ENCODE measurements around the gene YBX1. TPM values are rescaled to one million over a fixed set of nuclear protein-coding genes. Genes with fewer than 3 reads are reported as not detected.

YBX1 gene
- total RNA-seq, 4 donors from 2014 or later, result 227 to 358 (median 293) TPM

DNA sequence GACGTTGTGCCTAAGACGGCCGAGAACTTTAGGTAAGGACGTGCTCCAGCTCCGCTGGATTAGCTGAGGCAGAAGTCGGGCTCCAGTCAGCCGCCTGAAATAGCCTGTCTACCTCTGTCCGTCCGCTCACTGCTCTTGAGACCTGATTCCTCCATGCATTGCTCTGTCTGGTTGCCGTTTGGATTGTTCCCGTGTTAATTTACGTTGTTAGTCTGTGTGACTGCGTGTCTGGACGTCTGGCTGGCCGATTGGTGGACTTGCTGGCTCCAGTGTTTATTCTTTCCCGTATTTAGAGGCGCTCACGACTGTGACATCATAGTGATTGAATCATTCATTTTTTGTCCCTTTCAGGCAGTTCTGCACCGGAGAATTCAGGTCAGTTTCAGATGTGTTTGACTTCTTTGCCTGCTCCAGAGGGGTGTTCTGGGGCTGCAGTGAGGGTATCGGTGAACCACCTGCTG lies 23.3 kb upstream of the YBX1 start:
- no peak for DNase-seq (ENCODE audit: low spot score in 2 of 2)
- TF ChIP-seq POLR2A (IDR thresholded peaks at IDR 0.05), result no peak
- TF ChIP-seq, protein P1, sequence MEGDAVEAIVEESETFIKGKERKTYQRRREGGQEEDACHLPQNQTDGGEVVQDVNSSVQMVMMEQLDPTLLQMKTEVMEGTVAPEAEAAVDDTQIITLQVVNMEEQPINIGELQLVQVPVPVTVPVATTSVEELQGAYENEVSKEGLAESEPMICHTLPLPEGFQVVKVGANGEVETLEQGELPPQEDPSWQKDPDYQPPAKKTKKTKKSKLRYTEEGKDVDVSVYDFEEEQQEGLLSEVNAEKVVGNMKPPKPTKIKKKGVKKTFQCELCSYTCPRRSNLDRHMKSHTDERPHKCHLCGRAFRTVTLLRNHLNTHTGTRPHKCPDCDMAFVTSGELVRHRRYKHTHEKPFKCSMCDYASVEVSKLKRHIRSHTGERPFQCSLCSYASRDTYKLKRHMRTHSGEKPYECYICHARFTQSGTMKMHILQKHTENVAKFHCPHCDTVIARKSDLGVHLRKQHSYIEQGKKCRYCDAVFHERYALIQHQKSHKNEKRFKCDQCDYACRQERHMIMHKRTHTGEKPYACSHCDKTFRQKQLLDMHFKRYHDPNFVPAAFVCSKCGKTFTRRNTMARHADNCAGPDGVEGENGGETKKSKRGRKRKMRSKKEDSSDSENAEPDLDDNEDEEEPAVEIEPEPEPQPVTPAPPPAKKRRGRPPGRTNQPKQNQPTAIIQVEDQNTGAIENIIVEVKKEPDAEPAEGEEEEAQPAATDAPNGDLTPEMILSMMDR (IDR thresholded peaks at IDR 0.05), result no peak
- intact Hi-C loops (cut with DNase I; ENCODE audit: low total_unique reads), result no loop called here
- H3K4me3 ChIP-seq (ENCODE audit: low read depth, poor library complexity, severe bottlenecking), result peak overlapping the region; percentile 65
- WGBS, 2 donors, result 6 to 10% methylated on average over 11 to 20 of the region's 20 CpGs

DNA sequence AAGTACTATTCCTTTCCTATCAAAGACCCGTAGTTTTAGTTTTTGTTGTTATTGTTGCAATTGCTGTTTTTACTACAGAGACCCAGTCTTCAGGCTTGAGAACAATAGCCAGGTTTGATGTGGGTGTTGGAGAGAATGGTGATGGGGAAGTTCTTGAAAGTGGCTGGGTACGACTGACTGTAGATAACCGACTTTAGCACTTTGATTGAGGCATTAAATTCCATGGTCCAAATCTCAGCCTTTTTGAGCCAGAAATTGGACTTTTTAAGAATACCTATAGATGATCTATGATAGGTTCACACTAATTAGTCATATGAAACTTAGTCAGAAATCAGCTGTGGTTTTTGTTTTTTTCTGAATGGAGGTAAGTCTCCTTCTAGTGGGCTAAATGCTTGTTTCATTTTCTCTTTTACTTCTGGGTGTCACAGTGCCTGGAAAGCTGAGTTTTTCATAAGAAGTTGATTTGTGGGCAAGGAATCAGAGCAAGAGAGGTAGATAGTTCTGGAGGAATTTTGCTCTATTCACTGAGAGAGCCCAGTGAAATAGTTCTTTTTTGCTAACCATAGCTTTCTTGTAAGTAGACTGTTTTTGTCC lies 21.2 kb upstream of the YBX1 start:
- no peak for DNase-seq (ENCODE audit: low spot score in 2 of 2)
- 92% methylated on average over 3 of the region's 3 CpGs for WGBS, 2 donors
- intact Hi-C loops (cut with DNase I; ENCODE audit: low total_unique reads), result no loop called here
- no peak overlapping the region for H3K4me3 ChIP-seq (ENCODE audit: low read depth, poor library complexity, severe bottlenecking)
- TF ChIP-seq, protein P1 (IDR thresholded peaks at IDR 0.05), result no peak
- no peak for TF ChIP-seq POLR2A (IDR thresholded peaks at IDR 0.05)

- no peak for TF ChIP-seq POLR2A (IDR thresholded peaks at IDR 0.05)
- TF ChIP-seq, protein P1 (IDR thresholded peaks at IDR 0.05), result no peak
- WGBS, 2 donors, result 86 to 94% methylated on average over 3 of the region's 3 CpGs
- no peak overlapping the region for H3K4me3 ChIP-seq (ENCODE audit: low read depth, poor library complexity, severe bottlenecking)
- DNase-seq (ENCODE audit: low spot score in 2 of 2), result no peak
- intact Hi-C loops (cut with DNase I; ENCODE audit: low total_unique reads), result no loop called here
Observed at GRCh38 chr1:42669936-42670335, 12.3 kb upstream of the YBX1 start.

- TF ChIP-seq POLR2A (IDR thresholded peaks at IDR 0.05), result no peak
- TF ChIP-seq, protein P1 (IDR thresholded peaks at IDR 0.05), result no peak
- H3K4me3 ChIP-seq (ENCODE audit: low read depth, poor library complexity, severe bottlenecking), result no peak overlapping the region
- WGBS, 2 donors, result 96 to 98% methylated on average over 4 of the region's 4 CpGs
- intact Hi-C loops (cut with DNase I; ENCODE audit: low total_unique reads), result no loop called here
- no peak for DNase-seq (ENCODE audit: low spot score in 2 of 2)
Observed at GRCh38 chr1:42670425-42670824, 11.8 kb upstream of the YBX1 start.

DNA sequence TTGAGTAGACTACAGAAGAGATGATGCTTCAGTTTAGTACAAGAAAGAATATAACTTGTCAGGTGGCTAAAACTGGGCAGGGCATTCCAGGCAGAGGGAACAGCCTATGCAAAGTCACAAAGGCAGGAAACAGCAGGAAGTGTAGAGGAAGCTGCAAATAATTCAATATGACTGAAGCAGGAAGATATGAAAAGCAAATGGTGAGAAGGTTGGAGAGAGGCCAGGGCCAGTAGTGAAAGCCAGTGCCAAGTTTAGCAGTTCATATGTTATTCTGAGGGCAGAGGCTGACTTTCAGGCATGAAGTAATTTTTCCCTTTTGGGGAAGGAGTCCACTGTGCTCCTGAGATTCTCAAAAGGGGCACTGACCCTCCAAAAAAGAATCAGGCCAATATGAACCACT lies 8.0 kb upstream of the YBX1 start:
- intact Hi-C loops (cut with DNase I; ENCODE audit: low total_unique reads), result no loop called here
- TF ChIP-seq POLR2A (IDR thresholded peaks at IDR 0.05), result no peak
- TF ChIP-seq, protein P1 (IDR thresholded peaks at IDR 0.05), result no peak
- DNase-seq (ENCODE audit: low spot score in 2 of 2), result no peak
- no peak overlapping the region for H3K4me3 ChIP-seq (ENCODE audit: low read depth, poor library complexity, severe bottlenecking)

- DNase-seq (ENCODE audit: low spot score in 2 of 2), result no peak
- 28 to 50% methylated on average over 1 of the region's 1 CpG for WGBS, 2 donors
- intact Hi-C loops (cut with DNase I; ENCODE audit: low total_unique reads), result no loop called here
- TF ChIP-seq POLR2A (IDR thresholded peaks at IDR 0.05), result no peak
- TF ChIP-seq, protein P1 (IDR thresholded peaks at IDR 0.05), result no peak
- H3K4me3 ChIP-seq (ENCODE audit: low read depth, poor library complexity, severe bottlenecking), result no peak overlapping the region
Observed at GRCh38 chr1:42674682-42675081, 7.5 kb upstream of the YBX1 start.
